Neural cell (in vitro differentiated cells): ENCODE measurements around the gene NRCAM. TPM values are rescaled to one million over a fixed set of nuclear protein-coding genes. Genes with fewer than 3 reads are reported as not detected.

Experiments
- H2AFZ ChIP-seq: fragments of 200-600, 300-800 bp; sonication (generic), shearing (Covaris generic); 2 replicates; pipeline ENCODE4 v1.6.0; 2014; ENCODE audit warnings: low read depth, mild to moderate bottlenecking, antibody characterized with exemption, low read length, moderate library complexity
- H3F3A ChIP-seq: fragments of 200-600 bp; shearing (Covaris generic); 2 replicates; pipeline ENCODE4 v1.6.1; 2016; ENCODE audit warnings: mild to moderate bottlenecking, moderate library complexity, mixed read lengths, antibody characterized with exemption, low read length; ENCODE audit not compliant: insufficient read depth, poor library complexity, severe bottlenecking
- H3K27ac ChIP-seq: fragments of 200-600, 300-800 bp; sonication (generic), shearing (Covaris generic); 2 replicates; pipeline ENCODE4 v1.5.1; 2014; ENCODE audit warnings: mild to moderate bottlenecking, low read length, moderate library complexity
- H3K27me3 ChIP-seq: fragments of 300-800, 200-600 bp; sonication (generic), shearing (Covaris generic); 2 replicates; pipeline ENCODE4 v1.6.0; 2014; ENCODE audit warnings: mild to moderate bottlenecking, low read depth, low read length, moderate library complexity; ENCODE audit not compliant: insufficient read depth
- H3K36me3 ChIP-seq: fragments of 300-800, 200-600 bp; sonication (generic), shearing (Covaris generic); 2 replicates; pipeline ENCODE4 v1.5.1; 2014; ENCODE audit warnings: mild to moderate bottlenecking, antibody characterized with exemption, low read length, moderate library complexity; ENCODE audit not compliant: insufficient read depth
- H3K4me2 ChIP-seq: fragments of 300-800, 200-600 bp; sonication (generic), shearing (Covaris generic); 2 replicates; pipeline ENCODE4 v1.6.0; 2014; ENCODE audit warnings: mild to moderate bottlenecking, low read length
- H3K4me3 ChIP-seq: fragments of 300-800, 200-600 bp; sonication (generic), shearing (Covaris generic); 2 replicates; pipeline ENCODE4 v1.5.1; 2014; ENCODE audit warnings: mild to moderate bottlenecking, low read length, moderate library complexity
- H3K79me2 ChIP-seq: fragments of 200-600 bp; shearing (Covaris generic); replicated peaks from 2 replicates; pipeline ENCODE4 v1.6.0; 2014; ENCODE audit warnings: mild to moderate bottlenecking, low read length, moderate library complexity; ENCODE audit not compliant: insufficient read depth
- H3K9ac ChIP-seq: fragments of 300-800, 200-600 bp; sonication (generic), shearing (Covaris generic); 2 replicates; pipeline ENCODE4 v1.6.1; 2016; ENCODE audit warnings: mild to moderate bottlenecking, low read length, mixed read lengths
- H3K9me2 ChIP-seq: fragments of 200-600 bp; shearing (Covaris generic); 2 replicates; pipeline ENCODE4 v1.6.1; 2016; ENCODE audit warnings: mild to moderate bottlenecking, low read length, mixed read lengths; ENCODE audit not compliant: insufficient read depth
- H3K9me3 ChIP-seq: fragments of 200-600, 300-800 bp; sonication (generic), shearing (Covaris generic); 2 replicates; pipeline ENCODE4 v1.6.1; 2016; ENCODE audit warnings: mild to moderate bottlenecking, mixed run types, low read length, moderate library complexity, mixed read lengths
- H4K20me1 ChIP-seq: fragments of 200-600 bp; shearing (Covaris generic); 2 replicates; pipeline ENCODE4 v1.6.1; 2016; ENCODE audit warnings: mild to moderate bottlenecking, mixed run types; ENCODE audit not compliant: insufficient read depth
- CTCF ChIP-seq: fragments of 450-650 bp; IDR thresholded peaks from 2 replicates; pipeline ENCODE4 v1.5.1; 2014; ENCODE audit warnings: antibody characterized with exemption, mild to moderate bottlenecking, moderate library complexity; ENCODE audit not compliant: poor library complexity, severe bottlenecking
- EP300 ChIP-seq: fragments of 450-650 bp; conservative IDR thresholded peaks from 2 replicates; pipeline ENCODE4 v1.6.1; 2014; ENCODE audit warnings: antibody characterized with exemption, mild to moderate bottlenecking, moderate library complexity; ENCODE audit not compliant: poor library complexity, severe bottlenecking
- EZH2 ChIP-seq: fragments of 200-600, 300-800 bp; shearing (Covaris generic), sonication (generic); IDR thresholded peaks from 2 replicates; pipeline ENCODE4 v1.6.1; 2014; ENCODE audit warnings: antibody characterized with exemption, low read length, borderline replicate concordance, mild to moderate bottlenecking; ENCODE audit not compliant: insufficient read depth, poor library complexity, severe bottlenecking
- MXI1 ChIP-seq: fragments of 450-650 bp; conservative IDR thresholded peaks from 2 replicates; pipeline ENCODE4 v1.6.1; 2014; ENCODE audit warnings: antibody characterized with exemption, mild to moderate bottlenecking; ENCODE audit not compliant: poor library complexity, severe bottlenecking
- POLR2AphosphoS5 ChIP-seq: IDR thresholded peaks from 2 replicates; pipeline ENCODE4 v1.6.1; 2012
- RAD21 ChIP-seq: fragments of 450-650 bp; conservative IDR thresholded peaks from 2 replicates; pipeline ENCODE4 v1.6.1; 2014; ENCODE audit warnings: antibody characterized with exemption, mild to moderate bottlenecking, moderate library complexity
- REST ChIP-seq: IDR thresholded peaks from 2 replicates; pipeline ENCODE4 v1.6.1; 2012; ENCODE audit warnings: borderline replicate concordance
- SMC3 ChIP-seq: fragments of 450-650 bp; conservative IDR thresholded peaks from 2 replicates; pipeline ENCODE4 v1.6.1; 2014; ENCODE audit warnings: antibody characterized with exemption, mild to moderate bottlenecking, moderate library complexity; ENCODE audit not compliant: poor library complexity
- TAF1 ChIP-seq: IDR thresholded peaks from 2 replicates; pipeline ENCODE4 v1.6.1; 2012; ENCODE audit warnings: low read depth
- polyA plus RNA-seq: library from polyadenylated mRNA; depleted of rRNA; stranded (reverse); fragments of >200 nt; gene quantifications from 2 replicates; pipeline ENCODE4 v1.2.3, GENCODE V29; 2014

The NRCAM gene
- polyA plus RNA-seq, 1 donor from 2014 or later: 90.9 TPM

GRCh38 chr7:108127461-108127860 is 328.8 kb downstream of the NRCAM start:
- no peaks in the 10 kb centered on the region for H3K27me3 ChIP-seq
- no peaks in the 10 kb centered on the region for H4K20me1 ChIP-seq
- no peak overlapping the region for H2AFZ ChIP-seq
- no peak for TF ChIP-seq RAD21
- TF ChIP-seq POLR2AphosphoS5: no peak
- no peak for TF ChIP-seq REST
- TF ChIP-seq EP300: no peak
- TF ChIP-seq EZH2: no peak
- TF ChIP-seq SMC3: no peak
- no peak for TF ChIP-seq TAF1
- TF ChIP-seq MXI1: no peak
- TF ChIP-seq CTCF: no peak
- no peak overlapping the region for H3K27ac ChIP-seq
- H3K9me3 ChIP-seq: no peaks in the 10 kb centered on the region
- no peak overlapping the region for H3K4me3 ChIP-seq
- H3K36me3 ChIP-seq: no peaks in the 10 kb centered on the region
- H3K9me2 ChIP-seq: no peaks in the 10 kb centered on the region
- H3K9ac ChIP-seq: no peak overlapping the region
- H3K79me2 ChIP-seq: no peaks in the 10 kb centered on the region
- no peaks in the 10 kb centered on the region for H3F3A ChIP-seq
- H3K4me2 ChIP-seq: no peak overlapping the region

GRCh38 chr7:108124820-108125219 is 331.4 kb downstream of the NRCAM start:
- Histone ChIP-seq H3K4me3 (no peak overlapping the region), H2AFZ (no peak overlapping the region), H4K20me1 (no peaks in the 10 kb centered on the region), H3F3A (no peaks in the 10 kb centered on the region), H3K27ac (no peak overlapping the region), H3K27me3 (no peaks in the 10 kb centered on the region), H3K36me3 (no peaks in the 10 kb centered on the region), H3K4me2 (no peak overlapping the region), H3K9ac (no peak overlapping the region), H3K79me2 (no peaks in the 10 kb centered on the region), H3K9me3 (no peaks in the 10 kb centered on the region), H3K9me2 (no peaks in the 10 kb centered on the region)
- TF ChIP-seq EP300 (no peak), REST (no peak), CTCF (no peak), TAF1 (no peak), SMC3 (no peak), RAD21 (no peak), POLR2AphosphoS5 (no peak), EZH2 (no peak), MXI1 (no peak)
